ENCODE data around the gene FAM217B.

GRCh38 chr20:59939879-59940128 lies 385 bp upstream of the FAM217B start:
- no peak for TF ChIP-seq CTCF (IDR thresholded peaks at IDR 0.05; ENCODE audit: poor library complexity, severe bottlenecking)
- TF ChIP-seq REST (IDR thresholded peaks at IDR 0.05; ENCODE audit: borderline replicate concordance) = no peak
- no peak for TF ChIP-seq EP300 (conservative IDR thresholded peaks at IDR 0.05; ENCODE audit: poor library complexity, severe bottlenecking)
- no peak for TF ChIP-seq EZH2 (IDR thresholded peaks at IDR 0.05; ENCODE audit: borderline replicate concordance, insufficient read depth, low read length, poor library complexity, severe bottlenecking)
- TF ChIP-seq SMC3 (conservative IDR thresholded peaks at IDR 0.05; ENCODE audit: poor library complexity) = no peak
- TF ChIP-seq RAD21 (conservative IDR thresholded peaks at IDR 0.05) = no peak
